GM12878 (cell line): ENCODE data around the gene BRD9. TPM values are rescaled to one million over a fixed set of nuclear protein-coding genes. Genes with fewer than 3 reads are reported as not detected.

ENCODE experiments used
- ATAC-seq: fragments of 200-7000 bp; cut with Tn5 transposase; 3 replicates; pipeline ENCODE4 v1.9.1; 2020; ENCODE audit warnings: mild to moderate bottlenecking, moderate library complexity
- BruUV-seq: library from RNA; stranded (reverse); fragments of 400-500 nt; replicated peaks from 2 replicates; lab custom pipeline; 2021; lab: Mats Ljungman, UMichigan
- CTCF ChIA-PET: fragments of 300-600 bp; sonication (Branson Sonifier 250); formaldehyde crosslinking; extraction: SDS; loops from one replicate; lab custom pipeline; 2021; ENCODE audit warnings: inconsistent platforms; lab: Yijun Ruan, JAX
- POLR2A ChIA-PET: fragments of 350-600 bp; formaldehyde crosslinking; extraction: SDS; loops from one replicate; lab custom pipeline; 2021; ENCODE audit warnings: inconsistent platforms; lab: Charles Lee
- RAD21 ChIA-PET: fragments of 300-600 bp; sonication (Branson Sonifier 250); formaldehyde crosslinking; loops from one replicate; lab custom pipeline; 2023; ENCODE audit warnings: antibody characterized with exemption; ENCODE audit not compliant: unreplicated experiment; lab: Charles Lee
- SMC1A ChIA-PET: fragments of 300-600 bp; sonication (Branson Sonifier 250); formaldehyde crosslinking; loops from one replicate; lab custom pipeline; 2023; ENCODE audit not compliant: unreplicated experiment, uncharacterized antibody; lab: Charles Lee
- DNase-seq: peaks from one replicate; pipeline ENCODE4 v3.0.0-alpha.2; 2011; ENCODE audit warnings: low read depth, low spot score
- FAIRE-seq: peaks from 3 replicates; lab custom pipeline; 2011; peaks lifted over from hg19 to GRCh38; lab: Jason Lieb, UNC
- H2AFZ ChIP-seq: 2 replicates; pipeline ENCODE4 v1.6.0; 2011; ENCODE audit warnings: low read depth, low read length, control low read depth; ENCODE audit not compliant: control insufficient read depth
- H3K27ac ChIP-seq: 2 replicates; pipeline ENCODE4 v1.5.1; 2011; ENCODE audit warnings: control low read depth; ENCODE audit not compliant: control insufficient read depth, insufficient read depth
- H3K27me3 ChIP-seq, 2 experiments: replicated peaks in 1 of 2; 2 replicates each; pipeline versions ENCODE4 v1.6.0 to v1.6.1; 2011; ENCODE audit warnings: low read length in 1 of 2; ENCODE audit not compliant: control insufficient read depth in 2 of 2, insufficient read depth in 2 of 2
- H3K36me3 ChIP-seq, 2 experiments: 2 replicates each; pipeline ENCODE4 v1.5.1; 2011; ENCODE audit warnings: low read length in 1 of 2; ENCODE audit not compliant: control insufficient read depth in 2 of 2, insufficient read depth in 2 of 2
- H3K4me1 ChIP-seq: 2 replicates; pipeline ENCODE4 v1.6.1; 2011; ENCODE audit warnings: mild to moderate bottlenecking, low read length, moderate library complexity, mixed read lengths; ENCODE audit not compliant: control insufficient read depth, insufficient read depth
- H3K4me2 ChIP-seq: 2 replicates; pipeline ENCODE4 v1.6.0; 2011; ENCODE audit warnings: control low read depth; ENCODE audit not compliant: control insufficient read depth, insufficient read depth
- H3K4me3 ChIP-seq: fragments of 200-600 bp; sonication (generic); 2 replicates; pipeline ENCODE4 v1.5.1; 2016
- H3K79me2 ChIP-seq: 2 replicates; pipeline ENCODE4 v1.6.0; 2011; ENCODE audit warnings: low read length; ENCODE audit not compliant: control insufficient read depth, insufficient read depth
- H3K9ac ChIP-seq: 2 replicates; pipeline ENCODE4 v1.8.0; 2011; ENCODE audit warnings: low read length, control low read depth, mixed read lengths; ENCODE audit not compliant: control insufficient read depth, insufficient read depth
- H3K9me3 ChIP-seq: replicated peaks from 3 replicates; pipeline ENCODE4 v1.5.1; 2011; ENCODE audit warnings: mild to moderate bottlenecking, low read length; ENCODE audit not compliant: control insufficient read depth, insufficient read depth
- H4K20me1 ChIP-seq: 2 replicates; pipeline ENCODE4 v1.6.0; 2011; ENCODE audit not compliant: control insufficient read depth, insufficient read depth
- BHLHE40 ChIP-seq, 2 experiments: fragments of 450-650 bp in 1 of 2; IDR thresholded peaks; 2 replicates each; pipeline ENCODE4 v1.6.1; 2011 to 2017; ENCODE audit warnings: low read depth in 2 of 2, borderline replicate concordance in 1 of 2, improper control_type of control experiment in 1 of 2, low read length in 1 of 2, mild to moderate bottlenecking in 1 of 2
- EGR1 ChIP-seq, 2 experiments: IDR thresholded peaks; 1 replicate in 1 of 2; 2 replicates in 1 of 2; pipeline ENCODE4 v1.6.1; 2011 to 2012; ENCODE audit warnings: low read depth in 2 of 2, low read length in 2 of 2, borderline replicate concordance in 1 of 2, mild to moderate bottlenecking in 1 of 2, moderate library complexity in 1 of 2
- PBX3 ChIP-seq: IDR thresholded peaks from 2 replicates; pipeline ENCODE4 v1.6.1; 2011; ENCODE audit warnings: mild to moderate bottlenecking, low read depth, low read length, moderate library complexity; ENCODE audit not compliant: insufficient replicate concordance
- RAD51 ChIP-seq: fragments of 450-650 bp; IDR thresholded peaks from 2 replicates; pipeline ENCODE4 v1.6.1; 2016; ENCODE audit warnings: moderate library complexity, mild to moderate bottlenecking, inconsistent platforms
- WGBS: methylation state at CpG from one replicate; pipeline ENCODE4 v1.1.6; 2016; ENCODE audit warnings: low lambda C conversion rate; ENCODE audit not compliant: insufficient replicate concordance, insufficient coverage; ENCODE audit errors: missing lambda C conversion rate; 5-methylcytosine and 5-hydroxymethylcytosine counted together
- in situ Hi-C: fragments of 300-500 bp; cut with MboI; formaldehyde crosslinking; loops from 9 replicates; pipeline ENCODE4 v1.14.3; 2018; ENCODE audit warnings: mixed read lengths
- intact Hi-C: fragments of 100-400 bp; cut with micrococcal nuclease; formaldehyde crosslinking; loops from one replicate; pipeline ENCODE4 v1.14.2; 2022; ENCODE audit not compliant: unreplicated experiment
- polyA plus RNA-seq, 11 experiments: library from polyadenylated mRNA; depleted of rRNA in 4 of 11; unstranded in 6 of 11; stranded (reverse) in 5 of 11; fragments of >200 nt; fragmentation: Nextera tagmentation in 4 of 11; fragmentation: Illumina TruSeq in 1 of 11; extraction: Ambion mirVana in 4 of 11; extraction: Trizol in 1 of 11; gene quantifications; 1 replicate in 1 of 11; 2 replicates in 10 of 11; pipeline versions ENCODE4 v1.2.1 to v1.2.3, GENCODE V29; 2011 to 2016; ENCODE audit warnings: inconsistent platforms in 2 of 11, missing spikeins in 2 of 11, low read depth in 1 of 11
- total RNA-seq, 4 experiments: library from RNA; depleted of rRNA in 3 of 4; stranded (reverse); fragments of >200 nt in 3 of 4; fragmentation: Illumina TruSeq in 1 of 4; extraction: Trizol in 1 of 4; gene quantifications; 2 replicates each; pipeline versions ENCODE4 v1.2.1 to v1.2.3, GENCODE V29; 2013 to 2021

BRD9 gene
- total and polyA plus RNA-seq, 10 of the 15 experiments (the other 5 are each of a cell fraction or from before 2014, with no cell fraction given) = 2.0 to 48.6 (median 32.4) TPM

- CTCF ChIA-PET = no interaction called here
- Histone ChIP-seq H3K4me3 (no peak overlapping the region), H3K79me2 (no peaks in the 10 kb centered on the region), H4K20me1 (no peaks in the 10 kb centered on the region), H3K9ac (no peak overlapping the region), H3K36me3 (no peaks in the 10 kb centered on the region), H3K27me3 (no peaks in the 10 kb centered on the region), H2AFZ (no peak overlapping the region)
- WGBS = 89% methylated on average over 16 of the region's 16 CpGs
- no peak for FAIRE-seq
- POLR2A ChIA-PET = no interaction called here
- in situ Hi-C loops = no loop called here
- ATAC-seq = no peak
- TF ChIP-seq RAD51 = no peak
- TF ChIP-seq BHLHE40 (IDR thresholded peaks at IDR 0.05; ENCODE audit: borderline replicate concordance in 1 of 2, low read depth in 2 of 2, low read length in 1 of 2) = peak in 1 of 2 experiments; percentile 57; a peak in 2 of 4 replicates
- no peak for TF ChIP-seq EGR1 (IDR thresholded peaks at IDR 0.05; ENCODE audit: borderline replicate concordance in 1 of 2, low read depth in 2 of 2, low read length in 2 of 2)
- TF ChIP-seq PBX3 = peak; percentile 2
- TF ChIP-seq, all 136 proteins: peak for 2
- no peak for DNase-seq
- RAD21 ChIA-PET = no interaction called here
- H3K9me3 ChIP-seq = no peaks in the 10 kb centered on the region
- no TSS peak for BruUV-seq
- H3K27ac ChIP-seq = no peak overlapping the region
- intact Hi-C loops = no loop called here
- H3K4me2 ChIP-seq = no peak overlapping the region
- no peaks in the 10 kb centered on the region for H3K4me1 ChIP-seq
- SMC1A ChIA-PET = no interaction called here
Observed at GRCh38 chr5:856531-857425, 35.8 kb downstream of the BRD9 start.
